Raji (cell line): ENCODE results near the gene SLC12A3.
A peak's percentile ranks its signal among the peaks of the same experiment; 100 is the strongest.

Experiments used
- POLR2A ChIP-seq: IDR thresholded peaks from 2 replicates; pipeline ENCODE4 v1.6.1; 2011; ENCODE audit warnings: low read depth, low read length, control low read depth; ENCODE audit not compliant: insufficient read depth

SLC12A3 gene

GRCh38 chr16:56932721-56933619 lies 68.0 kb downstream of the SLC12A3 start:
- TF ChIP-seq POLR2A: peak; percentile 35; the same call in 1 of the 2 replicates

- no peak for TF ChIP-seq POLR2A
Observed at GRCh38 chr16:56933828-56934598, 69.0 kb downstream of the SLC12A3 start.

- no peak for TF ChIP-seq POLR2A
Observed at GRCh38 chr16:56935201-56935600, 70.2 kb downstream of the SLC12A3 start.

GRCh38 chr16:56936491-56936890 lies 71.5 kb downstream of the SLC12A3 start:
- no peak for TF ChIP-seq POLR2A

- TF ChIP-seq POLR2A: no peak
Observed at GRCh38 chr16:56936950-56937349, 71.9 kb downstream of the SLC12A3 start.

GRCh38 chr16:56938664-56939513 lies 73.9 kb downstream of the SLC12A3 start:
- TF ChIP-seq POLR2A: no peak

- no peak for TF ChIP-seq POLR2A
Observed at GRCh38 chr16:56939801-56940200, 74.8 kb downstream of the SLC12A3 start.

GRCh38 chr16:56941092-56941491 lies 76.1 kb downstream of the SLC12A3 start:
- TF ChIP-seq POLR2A: no peak

GRCh38 chr16:56941856-56942331 lies 76.9 kb downstream of the SLC12A3 start:
- no peak for TF ChIP-seq POLR2A

- TF ChIP-seq POLR2A: no peak
Observed at GRCh38 chr16:56943761-56944375, 78.9 kb downstream of the SLC12A3 start.

- no peak for TF ChIP-seq POLR2A
Observed at GRCh38 chr16:56944954-56945839, 80.2 kb downstream of the SLC12A3 start.

GRCh38 chr16:56945847-56946527 lies 81.0 kb downstream of the SLC12A3 start:
- TF ChIP-seq POLR2A: no peak

GRCh38 chr16:56946767-56947603 lies 82.0 kb downstream of the SLC12A3 start:
- TF ChIP-seq POLR2A: peak; percentile 36

GRCh38 chr16:56947604-56947995 lies 82.6 kb downstream of the SLC12A3 start:
- no peak for TF ChIP-seq POLR2A
